GM21447 (cell line): ENCODE measurements around the gene TRRAP.
"Not testable (repeated sequence)": the region's sequence is repeated elsewhere in the genome, so short reads cannot be mapped to it uniquely, and the experiment has no call there.

Experiments used
- ATAC-seq: cut with Tn5 transposase; IDR thresholded peaks from one replicate; pipeline ENCODE4 v1.9.1; 2021; ENCODE audit not compliant: unreplicated experiment

Gene TRRAP

DNA sequence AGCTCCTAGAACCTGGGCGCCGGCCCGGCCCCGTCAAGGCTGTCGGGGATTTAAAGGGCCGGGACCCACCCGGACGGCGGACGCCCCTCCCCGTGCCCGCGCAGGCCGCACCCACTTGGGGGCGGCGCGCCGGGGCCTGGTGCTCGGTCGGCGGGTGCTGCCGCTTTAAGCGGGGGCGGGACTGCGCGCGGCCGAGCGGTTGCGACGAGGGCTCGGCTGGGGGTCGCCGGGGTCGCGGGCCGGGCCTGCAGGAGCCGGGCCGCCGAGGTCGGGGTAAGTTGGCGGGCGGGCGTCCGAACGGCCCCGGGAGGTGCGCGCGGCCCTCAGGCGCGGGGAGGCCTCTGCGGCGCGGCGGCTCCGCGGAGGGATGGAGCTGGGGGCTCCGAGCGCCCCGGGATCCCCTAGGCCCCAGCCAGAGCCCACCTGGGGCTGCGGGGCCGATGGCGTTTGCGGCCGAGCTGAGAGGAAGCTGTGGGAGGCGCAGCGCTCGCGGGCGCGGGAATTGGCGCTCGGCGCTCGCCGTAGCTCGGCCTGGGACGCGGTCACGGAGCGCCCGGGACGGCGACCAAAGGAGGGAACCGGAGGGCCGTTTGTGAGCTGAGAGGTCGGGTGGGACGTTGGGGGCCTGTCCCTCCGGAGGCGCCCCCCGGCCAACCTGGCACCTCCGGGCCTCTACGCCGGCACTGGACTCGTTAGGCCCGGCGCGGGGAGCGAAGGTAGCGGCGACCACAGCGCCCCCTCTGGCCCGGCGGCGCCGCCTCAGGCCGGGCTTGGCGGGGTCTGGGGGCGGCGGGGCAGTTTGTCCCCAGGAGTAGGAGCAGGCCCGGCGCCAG, at the start of gene TRRAP:
TSS of gene TRRAP (plus strand) at position 168 of the 833 bp plus-strand sequence. CDS start 2,619 bp downstream, outside the sequence.
- peak; percentile 65 for ATAC-seq

DNA sequence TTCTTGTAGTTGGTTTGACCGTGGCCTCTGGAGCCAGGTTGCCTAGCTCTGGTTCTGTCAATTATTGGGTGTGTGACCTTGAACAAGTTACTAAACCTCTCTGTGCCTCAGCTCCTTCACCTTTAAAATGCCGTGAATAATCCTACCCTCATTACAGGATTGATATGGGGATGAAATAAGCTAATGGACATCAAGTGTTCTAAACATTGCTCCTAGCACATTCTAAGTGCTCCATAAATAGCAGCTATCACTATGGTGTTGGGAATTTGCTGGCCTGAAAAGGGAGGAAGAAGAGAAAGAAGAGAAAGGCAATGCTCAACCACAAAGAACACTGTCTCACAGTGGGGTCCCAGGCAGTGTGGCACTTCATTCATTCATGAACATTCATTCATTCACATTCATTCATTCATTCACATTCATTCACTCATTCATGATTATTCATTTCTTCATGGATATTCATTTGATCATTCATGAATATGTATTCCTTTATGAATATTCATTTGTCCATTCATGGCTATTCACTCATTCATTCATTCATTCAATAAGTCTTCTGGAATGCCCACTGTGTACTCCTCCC, 47.3 kb upstream of the TRRAP start:
- ATAC-seq = no peak

DNA sequence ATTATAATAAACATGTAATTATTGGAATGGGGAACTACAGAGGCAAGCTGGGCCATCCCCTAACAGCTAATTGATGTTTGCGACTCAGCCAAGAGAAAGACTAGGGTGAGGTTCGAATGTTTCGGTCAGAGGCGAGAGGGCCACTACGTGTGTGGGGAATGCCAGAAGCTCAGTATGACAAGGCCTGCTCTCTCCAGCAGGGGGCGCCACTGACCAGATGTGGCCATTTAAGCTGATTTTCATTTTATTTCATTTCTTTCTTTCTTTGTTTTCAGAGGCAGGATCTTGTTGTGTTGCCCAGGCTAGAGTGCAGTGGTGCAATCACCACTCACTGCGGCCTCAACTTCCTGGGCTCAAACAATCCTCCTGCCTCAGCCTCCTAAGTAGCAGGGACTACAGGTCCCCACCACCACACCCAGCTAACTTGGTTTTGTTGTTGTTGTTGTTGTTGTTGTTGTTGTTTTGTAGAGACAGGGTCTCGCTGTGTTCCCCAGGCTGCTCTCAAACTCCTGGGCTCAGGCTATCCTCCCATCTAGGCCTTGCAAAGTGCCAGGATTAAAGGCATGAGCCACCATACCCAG, 46.6 kb upstream of the TRRAP start:
- no peak for ATAC-seq

DNA sequence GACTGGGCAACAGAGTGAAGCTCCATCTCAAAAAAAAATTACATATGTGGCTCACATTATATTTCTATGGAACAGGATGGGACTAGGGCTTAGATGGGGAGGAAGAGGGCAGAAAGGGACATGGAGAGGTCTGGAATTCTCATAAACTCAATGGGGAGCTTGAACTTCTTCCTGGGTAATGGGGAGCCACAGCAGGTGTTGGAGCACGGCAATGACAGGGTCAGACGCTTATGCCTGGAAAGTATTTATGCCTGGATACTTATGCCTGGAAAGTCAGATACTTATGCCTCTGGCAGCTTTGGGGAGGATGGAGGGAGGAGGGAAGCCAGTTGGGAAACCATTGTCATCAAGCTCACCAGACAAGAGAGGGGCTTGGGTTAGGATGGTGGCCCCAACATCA, 45.3 kb upstream of the TRRAP start:
- ATAC-seq = no peak

DNA sequence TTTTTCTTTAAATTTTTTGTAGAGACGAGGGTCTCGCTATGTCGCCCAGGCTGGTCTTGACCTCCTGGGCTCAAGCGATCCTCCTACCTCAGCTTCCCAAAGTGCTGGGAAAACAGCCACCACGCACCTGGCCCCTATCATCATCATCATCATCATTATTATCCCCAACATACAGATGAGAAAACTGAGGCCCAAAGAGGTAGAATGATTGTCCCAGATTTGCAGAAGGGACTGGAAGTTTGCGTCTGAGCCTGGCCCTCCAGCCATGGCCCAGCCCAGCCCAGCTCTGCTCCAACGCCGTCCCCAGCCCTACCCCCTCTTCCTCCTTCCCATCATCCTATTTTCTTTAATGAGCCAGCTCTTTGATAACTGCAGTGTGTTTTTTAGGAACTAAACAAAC, 43.4 kb upstream of the TRRAP start:
- no peak for ATAC-seq

DNA sequence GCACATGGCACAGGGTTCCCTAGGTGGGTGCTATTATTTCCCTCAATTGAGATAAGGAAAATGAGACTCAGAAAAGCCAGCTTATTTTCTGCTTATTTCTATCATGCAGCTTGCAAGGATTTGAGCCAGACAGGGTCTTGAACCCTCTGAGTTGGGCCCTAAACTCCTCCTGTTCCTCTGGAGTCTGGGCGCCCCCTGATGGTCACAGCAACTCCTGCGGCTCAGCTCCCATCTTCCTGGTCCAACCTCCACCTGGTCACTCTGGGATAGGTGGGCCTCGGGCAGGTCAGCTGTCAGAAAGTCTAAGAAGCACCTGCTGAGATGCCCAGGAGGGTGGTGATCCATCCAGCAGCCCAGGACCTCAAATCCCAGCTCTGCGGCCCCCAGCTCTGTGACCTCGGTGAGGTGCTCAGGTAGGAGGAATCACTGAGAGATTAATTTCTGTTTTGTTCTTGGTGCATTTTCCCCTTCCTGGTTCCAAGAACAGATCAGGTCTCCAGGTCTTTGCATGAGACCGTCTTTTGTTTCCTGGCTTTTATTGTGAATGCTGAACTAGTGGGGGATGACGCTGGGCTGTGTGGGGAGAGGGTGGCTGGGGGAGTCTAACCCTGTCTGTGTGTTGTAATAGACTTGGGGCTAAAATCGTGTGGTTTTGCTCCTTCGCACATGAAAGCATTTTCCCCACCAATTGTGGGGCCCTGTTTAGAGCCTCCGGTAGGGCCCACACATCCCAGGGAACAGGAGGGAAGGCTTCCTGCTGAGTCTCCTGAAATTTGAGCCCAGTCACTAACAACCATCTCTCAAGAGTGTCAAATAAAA, 41.3 kb upstream of the TRRAP start:
- no peak for ATAC-seq

DNA sequence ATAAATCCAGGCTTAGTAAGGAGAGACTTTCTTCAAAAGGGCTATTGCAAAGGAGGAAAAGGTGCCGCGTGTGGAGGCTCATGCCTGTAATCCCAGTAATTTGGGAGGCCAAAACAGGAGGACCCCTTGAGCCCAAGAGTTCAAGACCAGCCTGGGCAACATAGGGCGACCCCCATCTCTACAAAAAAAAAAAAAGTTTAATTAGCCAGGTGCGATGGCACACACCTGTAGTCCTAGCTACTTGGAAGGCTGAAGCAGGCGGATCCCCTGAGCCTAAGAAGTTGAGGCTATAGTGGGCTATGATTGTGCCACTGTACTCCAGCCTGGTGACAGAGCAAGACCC, 40.7 kb upstream of the TRRAP start:
- no peak for ATAC-seq

DNA sequence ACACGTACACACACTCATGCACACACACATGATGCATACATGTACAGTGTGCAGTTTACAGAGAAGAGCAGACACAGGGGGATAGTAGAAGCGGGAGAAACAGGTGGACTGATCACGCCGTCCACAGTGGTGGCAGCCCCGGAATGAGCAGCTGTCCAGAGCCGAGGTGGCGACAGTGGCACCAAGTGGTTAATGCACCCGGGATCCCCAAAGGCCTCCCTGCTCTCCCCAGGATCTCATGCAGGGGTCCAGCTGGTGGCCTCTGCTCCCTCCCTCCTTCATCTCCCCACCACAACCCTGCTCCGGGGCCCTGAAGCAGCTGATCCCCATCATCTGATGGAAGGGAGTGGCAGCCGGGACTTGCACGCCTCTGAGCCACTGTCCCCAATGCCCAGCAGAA, 38.2 kb upstream of the TRRAP start:
- ATAC-seq = no peak

DNA sequence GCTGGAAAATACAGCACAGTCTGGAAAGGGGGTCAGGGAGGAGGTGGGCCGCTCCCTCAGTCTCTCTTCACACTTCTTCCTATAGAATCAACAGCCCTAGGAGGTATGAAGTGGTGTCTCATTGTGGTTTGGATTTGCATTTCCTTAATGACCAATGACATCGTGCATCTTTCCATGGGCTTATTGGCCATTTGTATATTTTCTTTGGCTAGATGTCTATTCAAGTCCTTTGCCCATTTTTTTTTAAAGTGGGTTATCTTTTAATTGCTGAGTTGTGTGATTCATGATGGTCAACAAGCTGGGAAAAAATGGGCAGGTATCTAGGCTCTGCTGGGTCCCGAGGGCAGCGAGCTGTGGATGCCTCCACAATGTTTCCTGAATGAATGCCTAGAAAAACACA, 37.6 kb upstream of the TRRAP start:
- ATAC-seq = no peak

DNA sequence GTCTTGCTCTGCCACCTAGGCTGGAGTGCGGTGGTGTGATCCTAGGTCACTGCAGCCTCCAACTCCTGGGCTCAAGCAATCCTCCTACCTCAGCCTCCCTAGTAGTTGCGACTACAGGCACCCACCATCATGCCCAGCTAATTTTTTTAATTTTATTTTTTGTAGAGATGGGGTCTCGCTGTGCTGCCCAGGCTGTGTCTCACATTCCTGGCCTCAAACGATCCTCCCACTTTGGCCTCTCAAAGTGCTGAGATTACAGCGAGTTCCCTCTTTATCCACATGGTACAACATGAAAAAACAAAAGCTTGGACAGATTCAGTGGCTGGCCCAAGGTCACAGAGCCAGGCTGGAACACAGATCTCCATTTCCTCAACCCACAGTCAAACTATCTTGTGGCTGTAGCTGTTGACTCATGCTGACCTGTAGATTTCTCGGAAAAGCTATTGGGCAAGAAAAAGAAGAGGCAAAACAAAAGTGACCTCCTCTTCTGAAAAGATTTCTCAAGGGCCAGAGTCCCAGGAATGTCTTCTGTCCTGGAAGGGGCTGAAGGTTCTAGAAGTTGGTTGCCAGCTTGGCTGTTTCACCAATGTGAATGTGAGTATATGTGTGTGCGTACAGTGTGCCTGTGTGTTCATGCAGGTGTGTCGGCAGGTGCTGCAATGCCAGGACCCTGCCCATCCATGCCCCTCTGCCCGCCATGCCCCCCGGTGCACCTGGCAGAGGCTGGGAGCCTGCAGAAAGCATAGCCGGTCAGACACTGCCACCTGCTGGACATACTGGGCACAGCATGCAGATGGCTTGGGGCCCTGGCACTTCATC, 36.9 kb upstream of the TRRAP start:
- ATAC-seq = no peak

DNA sequence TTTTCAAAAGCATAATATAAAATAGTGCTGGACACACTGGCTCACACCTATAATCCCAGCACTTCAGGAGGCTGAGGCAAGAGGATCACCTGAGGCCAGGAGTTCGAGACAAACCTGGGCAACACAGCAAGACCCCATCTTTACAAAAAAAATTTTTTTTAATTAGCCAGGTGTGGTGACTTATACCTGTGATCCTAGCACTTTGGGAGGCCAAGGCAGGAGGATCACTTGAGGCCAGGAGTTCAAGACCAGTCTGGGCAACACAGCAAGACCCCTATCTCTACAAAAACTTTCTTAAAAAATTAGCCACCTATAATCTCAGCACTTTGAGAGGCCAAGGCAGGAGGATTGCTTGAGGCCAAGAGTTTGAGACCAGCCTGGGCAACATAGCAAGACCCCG, 35.8 kb upstream of the TRRAP start:
- ATAC-seq = not testable (repeated sequence)

DNA sequence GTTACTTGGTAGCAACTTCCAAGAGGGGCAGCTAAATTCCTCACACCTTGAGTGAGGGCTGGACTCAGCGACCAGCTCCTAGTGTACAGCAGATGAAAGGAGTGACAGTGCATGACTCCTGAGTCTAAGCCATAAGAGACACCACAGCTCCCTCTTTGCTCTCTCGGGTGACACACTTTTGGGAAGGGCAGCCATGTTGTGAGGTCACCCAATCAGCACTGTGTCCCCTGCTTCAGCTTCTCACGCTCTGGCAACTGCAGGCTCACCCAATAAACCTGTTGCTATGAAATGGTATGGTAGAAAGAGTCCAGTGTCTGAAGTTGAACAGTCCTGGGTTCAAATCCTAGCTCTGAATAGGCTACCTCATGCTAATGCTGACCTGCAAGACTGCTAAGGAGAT, 29.4 kb upstream of the TRRAP start:
- ATAC-seq = no peak

DNA sequence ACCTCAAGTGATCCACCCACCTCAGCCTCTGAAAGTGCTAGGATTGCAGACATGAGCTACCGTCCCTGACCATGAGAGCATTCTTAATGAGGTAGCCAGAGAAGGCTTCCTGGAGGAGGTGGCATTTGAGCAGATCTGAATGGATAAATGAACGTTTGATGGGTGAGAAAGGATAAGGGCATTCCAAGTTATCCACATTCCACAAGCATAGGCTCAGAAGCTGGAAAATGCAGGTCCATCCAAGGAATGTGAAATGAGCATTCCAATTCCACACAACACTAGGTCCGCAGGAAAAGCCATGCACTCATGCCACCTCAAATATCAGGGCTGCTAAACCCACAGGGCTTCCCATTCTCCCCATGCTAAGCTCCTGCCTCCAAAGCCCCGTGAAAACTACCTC, 25.5 kb upstream of the TRRAP start:
- no peak for ATAC-seq

DNA sequence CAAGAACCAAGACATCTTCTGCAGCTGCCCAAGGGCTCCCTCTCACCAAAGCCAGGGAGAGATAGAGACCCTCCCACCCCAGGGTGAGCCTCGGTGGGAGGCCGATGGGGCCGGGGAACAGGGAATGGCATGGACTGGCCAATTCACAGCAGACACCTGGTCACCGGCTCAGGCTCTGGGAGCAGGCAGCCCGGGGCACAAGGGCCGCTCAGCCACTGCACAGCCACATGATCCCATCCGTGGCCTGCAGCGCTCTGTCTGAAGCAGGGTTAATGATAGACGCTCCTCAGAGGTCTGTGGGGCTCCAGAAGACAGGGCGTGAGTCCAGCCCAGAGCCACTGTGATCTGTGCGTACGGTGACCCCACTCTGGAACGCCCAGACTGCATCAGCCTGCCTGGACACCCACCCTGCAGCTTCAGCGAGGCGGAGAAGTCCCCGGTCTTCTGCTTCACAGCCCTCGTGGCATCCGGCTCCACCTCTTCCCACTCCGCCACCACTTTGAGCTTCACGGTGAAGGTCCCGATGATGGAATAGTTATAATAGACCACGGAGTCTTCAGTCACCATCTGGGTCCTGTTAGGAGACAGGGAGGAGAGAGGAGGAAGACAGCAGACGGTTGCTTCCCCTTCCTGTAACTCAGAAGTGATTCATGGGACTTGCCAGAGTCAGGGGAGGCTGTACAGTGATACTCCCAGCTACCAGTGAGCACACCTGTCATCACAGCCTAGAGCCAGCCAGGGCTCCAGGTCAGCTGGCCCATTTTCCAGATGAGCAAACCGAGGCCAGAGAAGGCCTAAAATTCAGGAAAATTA, 22.5 kb upstream of the TRRAP start:
- no peak for ATAC-seq

DNA sequence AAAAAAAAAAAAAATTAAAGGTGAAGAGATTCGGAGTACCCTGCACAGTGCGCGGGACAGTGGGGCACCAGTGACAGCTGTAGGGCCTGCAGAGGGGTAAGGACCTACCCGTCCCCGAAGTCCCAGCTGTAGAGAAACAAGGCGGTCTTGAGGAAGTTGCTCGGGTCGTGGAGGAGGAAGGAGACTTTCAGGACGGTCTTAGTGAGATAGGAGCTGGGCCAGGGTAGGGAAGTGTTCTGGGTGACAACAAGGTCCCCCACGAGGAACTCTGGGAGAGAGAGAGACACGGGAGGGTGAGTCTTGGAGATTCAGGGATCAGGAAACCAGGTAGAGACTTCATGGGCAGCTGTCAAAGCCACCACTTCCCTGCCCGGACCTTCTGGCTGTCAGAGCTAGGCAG, 18.3 kb upstream of the TRRAP start:
- ATAC-seq = no peak

DNA sequence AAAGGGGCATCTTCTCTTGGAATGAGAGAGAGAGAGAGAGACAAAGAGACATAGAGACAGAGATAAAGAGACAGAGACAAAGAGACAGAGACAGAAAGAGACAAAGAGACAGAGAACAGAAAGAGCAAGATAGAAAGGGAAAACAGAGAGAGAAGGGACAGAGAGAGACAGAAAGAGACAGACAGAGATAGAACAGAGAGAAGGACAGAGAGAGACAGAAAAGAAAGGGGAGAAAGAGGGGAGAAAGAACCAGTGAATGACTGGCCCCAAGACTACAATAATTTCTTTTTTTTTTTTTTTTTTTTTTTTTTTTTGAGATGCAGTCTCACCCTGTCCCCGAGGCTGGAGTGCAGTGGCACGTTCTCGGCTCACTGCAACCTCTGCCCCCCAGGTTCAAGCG, 16.1 kb upstream of the TRRAP start:
- no peak for ATAC-seq

DNA sequence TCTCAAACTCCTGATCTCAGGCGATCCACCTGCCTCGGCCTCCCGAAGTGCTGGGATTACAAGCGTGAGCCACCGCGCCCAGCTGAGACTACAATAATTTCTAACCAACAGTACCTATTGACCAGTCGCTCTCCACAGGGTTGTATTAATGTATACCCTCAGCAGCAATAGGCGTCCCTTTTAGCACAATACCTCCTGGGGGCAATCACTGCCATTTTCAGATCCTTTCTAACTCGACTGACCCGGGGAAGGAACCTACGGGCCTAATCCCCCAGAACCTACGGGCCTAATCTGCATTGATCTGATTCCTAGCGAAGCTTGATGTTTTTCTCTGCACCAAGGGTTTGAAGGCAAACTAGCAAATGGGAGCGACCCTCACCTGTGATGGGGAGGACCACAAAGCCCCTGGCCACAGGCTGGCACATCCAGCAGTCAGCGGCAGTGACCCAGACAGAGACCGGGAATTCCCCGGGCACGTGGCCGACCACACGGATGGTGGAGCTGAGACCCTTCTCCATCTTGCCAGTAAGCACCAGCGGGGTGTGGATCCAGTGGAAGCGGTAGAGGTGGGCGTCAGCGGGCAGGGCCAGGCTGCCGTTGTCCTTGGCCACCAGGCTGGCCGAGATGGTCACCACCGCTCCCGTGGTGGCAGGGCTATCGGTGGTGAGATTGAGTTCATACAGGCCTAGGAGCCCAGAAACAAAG, 15.5 kb upstream of the TRRAP start:
- no peak for ATAC-seq

DNA sequence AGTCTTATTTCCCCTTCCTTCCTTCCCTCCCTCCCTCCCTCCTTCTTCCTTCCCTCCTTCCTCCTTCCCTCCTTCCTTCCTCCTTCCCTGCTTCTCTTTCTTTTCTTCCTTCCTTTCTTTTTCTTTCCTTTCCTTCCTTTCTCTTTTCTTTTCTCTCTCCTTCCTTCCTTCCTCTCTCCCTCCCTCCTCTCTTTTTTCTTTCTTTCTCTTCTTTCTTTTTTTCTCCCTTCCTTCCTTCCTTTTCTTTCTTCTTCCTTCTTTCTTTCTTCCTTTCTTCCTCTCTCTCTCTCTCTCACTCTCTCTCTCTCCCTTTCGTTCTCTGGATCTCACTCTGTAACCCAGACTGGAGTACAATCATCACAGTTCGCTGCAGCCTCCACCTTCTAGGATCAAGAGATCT, 14.7 kb upstream of the TRRAP start:
- ATAC-seq = no peak

DNA sequence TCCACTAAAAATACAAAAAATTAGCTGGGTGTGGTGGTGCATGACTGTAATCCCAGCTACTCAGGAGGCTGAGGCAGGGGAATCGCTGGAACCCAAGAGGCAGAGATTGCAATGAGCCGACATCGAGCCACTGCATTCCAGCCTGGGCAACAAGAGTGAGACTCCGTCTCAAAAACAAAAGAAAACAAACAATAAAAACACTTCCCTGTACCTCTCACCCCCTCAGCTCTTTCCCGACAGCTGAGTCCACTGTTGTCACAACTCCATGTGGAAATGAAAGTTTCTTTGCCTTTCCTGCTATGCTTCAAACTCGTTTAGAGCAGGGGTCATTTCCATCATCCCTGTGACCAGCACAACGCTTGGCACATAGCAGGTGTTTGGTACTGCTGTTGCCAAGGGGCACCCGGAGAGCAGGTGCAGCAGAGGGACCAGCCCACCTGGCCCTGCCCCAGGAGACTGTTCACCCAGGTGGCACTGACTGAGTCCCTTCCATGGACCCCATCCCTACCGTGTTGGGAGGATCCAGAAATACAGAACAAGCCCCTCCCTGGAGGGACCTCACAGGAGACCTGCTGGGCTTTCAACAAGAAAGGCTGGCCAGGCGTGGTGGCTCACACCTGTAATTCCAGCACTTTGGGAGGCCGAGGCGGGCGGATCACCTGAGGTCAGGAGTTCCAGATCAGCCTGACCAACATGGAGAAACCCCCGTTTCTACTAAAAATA, 13.4 kb upstream of the TRRAP start:
- ATAC-seq = no peak
